GM12801 (cell line): Measurements from ENCODE around the gene ITPR1.

Experiments used
- CTCF ChIP-seq: IDR thresholded peaks from one replicate; pipeline ENCODE4 v1.5.1; 2011; ENCODE audit warnings: control low read depth; ENCODE audit not compliant: insufficient read length; ENCODE audit errors: extremely low read depth

The ITPR1 gene

GRCh38 chr3:4587838-4588105 is 94.6 kb downstream of the ITPR1 start:
- TF ChIP-seq CTCF: no peak

- no peak for TF ChIP-seq CTCF
Observed at GRCh38 chr3:4588466-4588865, 95.3 kb downstream of the ITPR1 start.

GRCh38 chr3:4589475-4590097 is 96.4 kb downstream of the ITPR1 start:
- TF ChIP-seq CTCF: no peak

GRCh38 chr3:4591669-4592068 is 98.5 kb downstream of the ITPR1 start:
- TF ChIP-seq CTCF: no peak

- TF ChIP-seq CTCF: no peak
Observed at GRCh38 chr3:4593014-4593413, 99.9 kb downstream of the ITPR1 start.

- TF ChIP-seq CTCF: no peak
Observed at GRCh38 chr3:4595710-4596113, 102.6 kb downstream of the ITPR1 start.

GRCh38 chr3:4596612-4597011 is 103.5 kb downstream of the ITPR1 start:
- TF ChIP-seq CTCF: no peak

GRCh38 chr3:4597208-4597985 is 104.2 kb downstream of the ITPR1 start:
- no peak for TF ChIP-seq CTCF
